Measurements from ENCODE around the gene PHPT1. TPM values are rescaled to one million over a fixed set of nuclear protein-coding genes. Genes with fewer than 3 reads are reported as not detected.

The PHPT1 gene
- total and polyA plus RNA-seq, 2 of the 13 experiments (the other 11 are each of a cell fraction or from before 2014, with no cell fraction given) = 189 to 192 TPM

- TF ChIP-seq ZNF749 (CRISPR knock-in tag; IDR thresholded peaks at IDR 0.05; ENCODE audit: borderline replicate concordance) (no peak), ZNF260 (CRISPR knock-in tag; IDR thresholded peaks at IDR 0.05; ENCODE audit: borderline replicate concordance, low read depth) (no peak), ZNF850 (CRISPR knock-in tag; conservative IDR thresholded peaks at IDR 0.05) (no peak), TEAD3 (CRISPR knock-in tag; optimal IDR thresholded peaks at IDR 0.05; ENCODE audit: borderline replicate concordance) (peak; percentile 78), ZNF431 (CRISPR knock-in tag; IDR thresholded peaks at IDR 0.05; ENCODE audit: borderline replicate concordance, low read depth) (no peak), RBM39 (IDR thresholded peaks at IDR 0.05; ENCODE audit: low read depth, low read length, poor library complexity, severe bottlenecking) (no peak), ZSCAN25 (CRISPR knock-in tag; IDR thresholded peaks at IDR 0.05) (0 out of 2 replicates have a peak, but pooled peaks have one; percentile 56), ZNF280D (CRISPR knock-in tag; IDR thresholded peaks at IDR 0.05) (no peak), ZNF777 (CRISPR knock-in tag; IDR thresholded peaks at IDR 0.05) (no peak), HDAC1 (CRISPR knock-in tag; IDR thresholded peaks at IDR 0.05) (peak; percentile 42; the same call in 1 of the 2 replicates), MAZ (IDR thresholded peaks at IDR 0.05; ENCODE audit: borderline replicate concordance, low read depth, low read length) (0 out of 2 replicates have a peak, but pooled peaks have one; percentile 38), MAZ (CRISPR knock-in tag; IDR thresholded peaks at IDR 0.05; ENCODE audit: low read depth) (peak; percentile 54), EED (CRISPR knock-in tag; IDR thresholded peaks at IDR 0.05) (no peak), ZNF274 (CRISPR knock-in tag; IDR thresholded peaks at IDR 0.05) (0 out of 2 replicates have a peak, but pooled peaks have one; percentile 28), SYNCRIP (IDR thresholded peaks at IDR 0.05; ENCODE audit: insufficient read depth, low read depth, low read length) (no peak), ZBTB2 (CRISPR knock-in tag; IDR thresholded peaks at IDR 0.05; ENCODE audit: low read depth) (peak; percentile 44; the same call in 1 of the 2 replicates), ZNF616 (CRISPR knock-in tag; IDR thresholded peaks at IDR 0.05; ENCODE audit: low read depth) (no peak), XBP1 (CRISPR knock-in tag; IDR thresholded peaks at IDR 0.05) (no peak), ZNF660 (CRISPR knock-in tag; IDR thresholded peaks at IDR 0.05; ENCODE audit: borderline replicate concordance, low read depth) (no peak), ZNF12 (CRISPR knock-in tag; IDR thresholded peaks at IDR 0.05) (no peak), NAIF1 (CRISPR knock-in tag; IDR thresholded peaks at IDR 0.05; ENCODE audit: borderline replicate concordance) (no peak), REPIN1 (CRISPR knock-in tag; IDR thresholded peaks at IDR 0.05; ENCODE audit: borderline replicate concordance, low read depth) (0 out of 2 replicates have a peak, but pooled peaks have one; percentile 43), NR2F6 (IDR thresholded peaks at IDR 0.05) (no peak), NR2F6 (CRISPR knock-in tag; IDR thresholded peaks at IDR 0.05) (0 out of 2 replicates have a peak, but pooled peaks have one; percentile 9), NR2C2 (CRISPR knock-in tag; IDR thresholded peaks at IDR 0.05; ENCODE audit: borderline replicate concordance) (peak; percentile 43; the same call in 1 of the 2 replicates), ZNF607 (CRISPR knock-in tag; IDR thresholded peaks at IDR 0.05; ENCODE audit: borderline replicate concordance) (peak; percentile 27; the same call in 1 of the 2 replicates)
Observed at GRCh38 chr9:136840877-136841645, 8.1 kb upstream of the PHPT1 start (continued).

Measured in HepG2 (cell line).